ENCODE measurements around the gene OR10D3.

DNA sequence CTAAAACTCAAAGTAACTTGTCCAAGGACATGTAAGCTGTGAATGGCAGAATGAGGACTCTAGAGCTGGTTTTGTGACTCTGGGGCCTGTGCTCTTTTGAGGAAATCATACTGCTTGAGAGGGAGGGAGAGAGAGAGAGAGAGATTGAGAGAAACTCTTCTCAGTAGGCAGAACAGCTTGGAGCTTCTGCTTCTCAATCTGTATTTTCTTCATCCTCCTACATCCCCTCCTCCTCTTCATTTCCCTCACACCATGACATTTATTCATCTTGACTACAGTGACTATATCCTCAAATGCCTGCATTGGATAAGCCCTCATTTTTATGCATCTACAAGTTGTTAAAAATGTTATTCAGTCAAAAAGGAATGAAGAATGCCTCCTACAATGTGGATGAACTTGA is 23.7 kb upstream of the OR10D3 start:
- TF ChIP-seq, protein P1, sequence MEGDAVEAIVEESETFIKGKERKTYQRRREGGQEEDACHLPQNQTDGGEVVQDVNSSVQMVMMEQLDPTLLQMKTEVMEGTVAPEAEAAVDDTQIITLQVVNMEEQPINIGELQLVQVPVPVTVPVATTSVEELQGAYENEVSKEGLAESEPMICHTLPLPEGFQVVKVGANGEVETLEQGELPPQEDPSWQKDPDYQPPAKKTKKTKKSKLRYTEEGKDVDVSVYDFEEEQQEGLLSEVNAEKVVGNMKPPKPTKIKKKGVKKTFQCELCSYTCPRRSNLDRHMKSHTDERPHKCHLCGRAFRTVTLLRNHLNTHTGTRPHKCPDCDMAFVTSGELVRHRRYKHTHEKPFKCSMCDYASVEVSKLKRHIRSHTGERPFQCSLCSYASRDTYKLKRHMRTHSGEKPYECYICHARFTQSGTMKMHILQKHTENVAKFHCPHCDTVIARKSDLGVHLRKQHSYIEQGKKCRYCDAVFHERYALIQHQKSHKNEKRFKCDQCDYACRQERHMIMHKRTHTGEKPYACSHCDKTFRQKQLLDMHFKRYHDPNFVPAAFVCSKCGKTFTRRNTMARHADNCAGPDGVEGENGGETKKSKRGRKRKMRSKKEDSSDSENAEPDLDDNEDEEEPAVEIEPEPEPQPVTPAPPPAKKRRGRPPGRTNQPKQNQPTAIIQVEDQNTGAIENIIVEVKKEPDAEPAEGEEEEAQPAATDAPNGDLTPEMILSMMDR (IDR thresholded peaks at IDR 0.05): no peak
- no peak for TF ChIP-seq POLR2A (IDR thresholded peaks at IDR 0.05)

All from heart left ventricle (tissue), 13 donors.